NCI-H82 (cell line): ENCODE data around the gene MAML2.

Experiments used
- DNase-seq: peaks from one replicate; lab custom pipeline; 2025; lab: John Stamatoyannopoulos, UW

The MAML2 gene

DNA sequence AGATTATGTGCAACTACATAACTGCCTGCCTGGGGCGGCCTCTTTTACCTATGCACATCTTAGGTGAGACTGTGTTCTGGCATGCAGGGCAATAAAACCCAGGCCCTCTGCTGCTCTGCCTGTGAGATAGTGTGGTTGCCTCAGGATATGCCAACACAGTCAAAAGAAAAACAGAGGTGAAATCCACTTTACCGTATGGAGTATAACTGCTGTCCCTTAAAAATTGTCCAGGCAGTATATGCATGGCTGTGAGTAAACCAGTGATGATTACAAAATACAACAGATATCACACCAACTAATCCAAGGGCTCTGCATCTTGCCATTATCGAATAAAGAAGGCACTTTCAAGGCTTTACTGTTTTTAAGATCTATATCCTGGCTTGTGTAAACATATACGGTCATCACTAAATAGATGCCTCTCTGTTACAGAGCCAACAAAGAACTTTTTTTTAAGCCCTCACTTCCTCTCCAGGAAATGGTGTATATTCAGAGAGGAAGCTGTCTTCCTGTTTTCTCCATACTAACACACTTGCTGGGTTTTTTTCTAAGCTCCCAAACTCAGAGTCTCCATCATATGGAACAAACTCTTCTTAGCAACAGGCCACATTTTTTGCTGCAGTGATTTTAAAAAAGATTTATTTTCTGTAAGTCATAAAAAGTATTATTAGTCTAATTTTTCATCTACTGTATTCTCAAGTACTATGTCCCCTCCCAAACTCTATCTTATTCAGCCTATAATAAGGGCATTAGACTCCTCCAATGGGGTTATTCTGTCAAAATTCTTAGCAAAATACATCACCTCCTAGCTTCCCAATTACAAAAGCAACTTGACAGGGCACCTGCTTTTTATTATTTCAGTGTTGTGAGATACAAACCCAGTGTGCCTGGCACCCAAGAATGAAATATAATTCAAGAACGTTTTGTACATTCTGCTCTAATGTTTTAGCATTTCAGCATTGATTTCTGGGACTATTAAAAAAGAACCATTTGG lies 135.2 kb downstream of the MAML2 start:
- DNase-seq = peak; percentile 23

DNA sequence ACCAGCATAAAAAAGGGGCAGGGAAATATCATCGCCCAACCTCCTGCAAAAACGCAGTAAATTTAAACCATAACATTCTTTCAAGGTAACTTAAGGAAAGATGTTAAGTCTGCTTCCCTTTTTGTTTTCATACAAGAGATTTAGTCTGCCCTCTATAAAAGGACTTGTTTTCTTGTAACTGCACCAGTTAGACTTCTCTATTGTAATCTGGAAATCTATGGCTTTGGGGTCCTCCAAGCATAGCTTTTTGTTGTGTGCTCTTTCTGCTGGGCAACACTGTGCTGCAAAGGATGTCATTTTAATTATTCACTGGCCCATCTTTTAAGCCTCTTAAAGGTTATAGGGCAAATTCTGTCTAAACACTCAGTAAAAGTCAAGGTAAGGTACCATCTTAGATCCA lies 136.0 kb downstream of the MAML2 start:
- no peak for DNase-seq

DNA sequence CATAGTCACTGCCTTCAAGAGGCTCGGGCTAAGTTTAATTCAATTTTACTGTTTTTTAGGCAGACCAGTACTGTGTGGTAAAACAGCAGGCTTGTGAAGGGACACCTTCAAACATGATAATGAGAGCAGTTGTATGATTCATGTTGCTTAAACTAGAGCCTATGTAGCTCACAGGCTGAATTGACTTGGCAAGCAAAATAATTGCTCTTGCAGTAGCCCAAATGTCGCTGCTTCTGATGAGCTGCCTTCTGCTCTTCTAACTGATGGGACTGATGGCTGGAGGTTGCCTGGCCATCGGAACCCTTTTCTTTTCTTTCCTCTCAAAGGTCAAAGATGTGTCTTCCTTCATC lies 137.6 kb downstream of the MAML2 start:
- DNase-seq = no peak

DNA sequence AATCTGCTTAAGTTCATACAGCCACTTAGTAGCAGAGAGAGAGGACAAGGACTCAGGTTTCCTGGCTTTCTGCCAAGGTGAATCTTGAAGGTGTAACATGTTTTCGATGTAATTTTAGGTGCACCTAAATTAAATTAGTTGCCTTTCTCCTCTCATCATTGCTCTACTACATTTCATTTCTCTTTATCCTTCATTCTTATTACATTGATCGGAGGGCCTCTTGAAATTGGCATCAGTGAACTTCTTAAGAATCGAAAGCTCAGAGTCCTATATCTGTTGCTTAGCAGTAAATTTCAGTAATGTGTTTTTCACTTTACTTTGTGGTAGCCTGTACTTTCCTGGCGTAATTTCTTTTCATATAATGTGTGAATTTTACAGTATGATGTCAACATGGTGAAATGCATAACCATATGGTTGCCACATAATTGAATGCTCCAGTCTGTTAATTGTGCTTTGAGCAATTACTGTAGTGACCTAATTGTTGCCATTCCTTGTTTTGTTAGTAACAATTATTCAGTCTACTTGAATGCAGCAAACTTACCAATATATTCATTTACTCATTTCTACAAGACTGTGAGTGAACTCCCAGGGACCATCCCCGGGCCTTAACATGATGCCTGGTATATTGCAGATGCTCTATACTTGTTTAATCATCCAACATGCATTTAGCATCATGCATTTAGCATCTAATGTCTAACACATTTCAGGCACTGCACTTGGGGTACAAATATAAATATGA lies 138.1 kb downstream of the MAML2 start:
- peak; percentile 65 for DNase-seq

DNA sequence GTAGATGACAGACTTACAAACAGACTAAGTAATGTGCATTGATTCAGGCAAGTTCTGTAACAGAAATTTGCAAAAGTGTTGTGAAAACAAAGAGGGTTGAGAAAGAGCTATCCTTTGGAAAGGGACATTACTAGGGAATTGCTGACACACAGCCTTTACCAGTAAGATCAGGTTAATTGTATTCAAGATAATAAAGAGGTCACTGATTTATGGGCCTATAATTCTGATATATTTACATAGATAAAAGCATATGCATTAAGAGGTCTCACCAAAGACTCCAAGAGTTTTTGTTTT lies 138.7 kb downstream of the MAML2 start:
- DNase-seq = no peak

DNA sequence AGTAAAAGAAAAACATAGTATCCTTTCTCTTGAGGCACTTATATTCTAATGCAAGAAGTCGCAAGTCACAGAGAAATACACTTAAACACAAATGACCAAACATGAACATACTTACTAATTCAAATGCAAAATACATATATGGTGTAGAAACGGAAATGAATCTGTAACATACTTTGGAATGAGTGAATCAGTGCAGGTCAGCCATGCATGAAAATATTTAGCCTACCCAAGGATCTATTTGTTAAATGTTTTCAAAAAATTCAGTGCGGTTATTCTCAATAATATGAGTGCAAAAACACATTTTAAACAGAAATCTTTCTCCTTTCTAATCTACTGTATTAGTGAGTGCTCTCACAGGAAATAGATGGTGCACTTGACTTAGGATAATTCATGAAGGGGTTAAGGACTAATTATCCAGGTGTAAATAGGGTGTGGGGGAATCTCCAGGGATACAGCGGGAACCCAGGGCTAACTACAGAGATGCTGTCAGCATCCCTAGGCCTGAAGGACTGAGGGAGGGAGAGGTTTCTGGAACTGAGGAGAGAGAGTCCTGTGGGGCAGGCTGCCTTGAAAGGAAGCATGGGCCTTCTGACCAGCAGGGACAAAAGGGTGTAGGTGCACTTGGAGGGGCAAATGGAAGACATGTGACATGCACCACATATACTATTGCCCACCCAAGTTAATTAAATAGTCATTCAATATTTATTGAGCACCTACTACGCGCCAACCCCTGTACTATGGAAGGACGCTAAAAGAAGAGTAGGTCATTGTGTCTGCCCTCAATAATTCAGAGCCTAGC lies 139.2 kb downstream of the MAML2 start:
- DNase-seq = no peak

DNA sequence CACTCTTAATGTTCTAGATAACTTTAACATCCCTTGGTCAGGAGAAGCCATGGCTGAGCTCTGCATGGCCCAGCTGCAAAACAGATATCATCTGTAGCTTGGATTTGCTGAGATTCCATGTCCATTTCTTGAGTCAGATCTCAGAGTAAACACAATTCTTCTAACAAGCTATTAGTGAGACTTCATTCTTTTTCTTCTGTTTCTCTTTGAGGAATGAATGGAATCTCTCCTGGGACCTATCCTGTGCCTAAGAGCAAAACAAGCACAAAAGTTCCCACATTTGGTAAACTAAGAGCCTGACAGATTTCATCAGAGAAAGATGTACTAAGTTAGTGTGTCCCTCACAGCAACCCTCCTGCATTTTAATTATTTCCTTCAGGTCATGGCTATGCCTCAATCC lies 142.8 kb downstream of the MAML2 start:
- no peak for DNase-seq

DNA sequence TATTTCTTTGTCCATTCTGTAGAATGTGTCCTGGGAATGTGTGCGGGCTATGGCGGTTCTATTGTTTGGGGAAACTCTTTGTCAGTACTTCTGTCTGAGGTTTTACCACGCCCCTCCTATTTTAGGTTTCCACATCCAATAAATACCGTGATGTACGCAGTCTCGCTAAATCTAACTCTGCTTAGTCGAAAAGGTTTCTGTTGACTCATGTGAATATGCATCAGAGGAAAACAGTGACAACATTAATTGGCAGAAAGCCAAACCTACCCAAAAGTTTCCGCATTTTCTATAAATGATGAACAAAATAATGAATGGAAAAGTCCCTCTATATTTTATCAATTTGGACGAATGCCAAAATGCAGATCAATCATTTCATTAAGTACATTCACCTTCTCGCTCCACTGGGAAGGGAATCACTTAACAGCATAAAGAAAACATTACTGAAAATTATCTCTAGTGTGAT lies 143.4 kb downstream of the MAML2 start:
- no peak for DNase-seq

DNA sequence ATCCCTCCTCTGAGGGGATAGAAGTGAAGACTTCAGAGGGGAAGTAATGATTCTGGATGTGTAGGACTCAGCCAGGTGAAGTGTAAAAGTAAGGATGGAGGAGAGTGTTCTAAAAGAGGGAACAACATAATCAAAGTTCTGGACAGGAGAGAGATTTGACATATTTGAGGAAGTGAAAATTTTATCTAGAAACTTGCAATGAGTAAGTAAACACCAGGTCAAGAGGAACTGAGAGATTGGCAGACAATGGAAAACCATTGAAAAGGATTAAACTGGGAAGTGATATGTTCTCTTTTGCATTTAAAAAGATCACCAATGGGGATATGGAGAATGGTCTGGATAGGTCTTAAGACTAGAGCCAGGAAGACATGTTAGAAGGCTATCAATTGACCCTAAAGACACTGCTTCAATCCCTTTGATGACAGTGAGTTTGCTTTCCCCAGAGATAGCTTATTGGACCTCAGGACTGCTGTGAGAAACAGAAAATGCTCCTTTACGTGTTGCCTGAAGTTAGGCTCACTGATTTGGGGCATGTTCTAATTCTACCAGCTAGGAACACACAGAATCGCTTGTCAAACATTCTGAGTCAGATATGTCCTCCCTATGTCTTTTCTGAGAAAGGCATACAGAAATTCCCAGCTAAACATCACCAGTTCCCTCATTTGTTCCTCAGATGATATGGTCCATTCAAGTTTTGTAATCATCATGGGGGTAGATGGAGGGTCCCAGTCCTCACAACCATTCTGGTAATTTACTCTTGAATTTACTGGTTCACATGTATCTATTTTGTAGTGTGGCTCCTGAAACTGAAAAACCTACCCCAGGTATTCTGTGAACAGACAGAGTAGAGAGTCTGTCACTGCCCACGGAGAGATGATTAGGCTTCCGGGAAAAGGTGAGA lies 144.9 kb downstream of the MAML2 start:
- DNase-seq = no peak

DNA sequence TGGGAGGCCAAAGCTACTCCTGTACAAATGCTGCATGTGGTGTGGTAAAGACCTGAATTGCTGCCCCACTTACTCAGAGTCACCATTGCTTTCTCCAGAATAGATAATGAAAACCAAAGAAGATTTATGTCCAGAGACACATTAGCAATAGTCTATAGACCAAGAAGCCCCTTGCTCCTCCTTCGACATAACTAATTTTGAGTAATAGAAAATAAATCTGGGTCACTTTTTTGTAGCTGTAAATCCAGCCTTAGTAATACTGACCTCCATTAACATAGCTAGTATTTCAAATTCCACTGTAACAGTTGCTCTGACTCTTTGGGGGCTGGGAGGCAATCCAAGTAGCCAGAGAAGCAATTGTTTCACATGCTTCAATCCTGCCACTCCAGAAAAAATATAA lies 145.9 kb downstream of the MAML2 start:
- no peak for DNase-seq

DNA sequence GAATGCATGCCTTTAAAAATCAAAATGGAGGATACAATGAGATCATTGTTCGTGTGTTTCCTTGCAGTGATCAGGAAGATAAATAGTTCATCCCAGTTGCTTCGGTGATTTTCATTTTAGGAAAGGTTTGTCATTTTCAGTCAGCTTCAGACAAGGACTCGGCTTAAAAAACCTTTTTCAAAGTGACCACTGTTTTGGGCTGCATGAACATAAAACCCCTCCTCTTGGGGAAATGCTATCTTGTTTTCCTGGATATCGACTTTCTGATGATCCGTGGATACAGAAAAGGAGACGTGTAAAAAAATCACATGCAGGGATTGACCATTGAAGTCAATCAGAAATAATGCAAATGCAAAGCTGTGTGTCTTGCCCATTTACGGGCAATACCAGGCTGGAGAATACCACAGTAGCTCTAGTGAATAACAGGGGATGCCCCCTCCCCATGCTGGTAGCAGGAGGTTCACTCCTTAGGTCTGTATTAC lies 146.8 kb downstream of the MAML2 start:
- DNase-seq = no peak

DNA sequence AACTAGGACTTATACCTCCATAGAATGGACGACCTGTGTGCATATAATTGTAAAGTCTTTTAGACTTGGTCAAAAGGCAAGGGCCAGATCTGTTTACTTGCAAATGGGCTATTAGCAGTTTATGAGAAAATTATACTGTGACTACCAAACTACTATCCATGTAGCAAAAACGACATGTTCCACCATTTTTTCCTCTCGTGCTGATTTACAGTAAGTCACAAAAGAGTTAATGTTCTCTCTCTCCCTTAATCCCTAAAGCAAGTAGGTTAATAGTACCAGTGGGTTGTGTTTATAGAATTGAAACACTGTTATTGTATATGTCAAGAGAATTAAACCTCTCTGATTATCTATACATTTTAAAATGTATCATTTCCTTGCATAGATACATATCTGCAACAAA lies 147.3 kb downstream of the MAML2 start:
- no peak for DNase-seq

DNA sequence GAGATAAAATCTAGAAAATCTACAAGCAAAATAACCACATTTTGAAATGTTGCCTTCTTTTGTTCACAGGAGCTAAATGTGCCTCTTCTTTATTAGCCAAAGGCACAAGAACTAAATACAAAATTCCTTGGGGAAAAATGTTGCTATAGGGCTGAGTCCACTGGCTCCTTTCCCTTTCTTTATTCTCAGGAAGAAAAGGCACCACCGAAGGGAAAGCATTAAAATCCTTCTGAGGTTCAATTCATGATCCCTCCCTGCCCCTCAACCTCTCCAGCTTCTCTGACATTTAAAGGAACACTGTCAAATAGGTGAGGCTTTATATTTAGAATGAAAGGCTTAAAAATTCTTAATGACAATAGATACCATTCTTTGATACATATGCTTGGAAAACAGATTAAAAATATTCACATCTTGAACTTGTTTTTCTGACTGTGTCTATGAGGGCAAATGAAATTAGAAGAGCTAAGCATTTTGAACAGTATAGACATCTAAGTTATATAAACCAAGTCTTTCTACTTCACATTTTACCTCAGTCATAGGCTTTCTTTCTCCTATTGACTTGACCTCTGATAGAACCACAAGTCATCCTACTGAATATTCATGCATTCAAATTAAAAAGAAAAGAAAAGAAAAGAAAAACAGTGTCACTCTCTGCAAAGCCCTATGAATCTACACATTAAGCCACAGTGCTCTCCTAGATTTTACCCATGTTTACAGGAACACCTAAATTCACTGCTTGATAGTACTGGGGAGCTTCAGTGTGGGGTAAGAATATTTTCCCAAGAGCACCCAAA lies 148.2 kb downstream of the MAML2 start:
- no peak for DNase-seq

DNA sequence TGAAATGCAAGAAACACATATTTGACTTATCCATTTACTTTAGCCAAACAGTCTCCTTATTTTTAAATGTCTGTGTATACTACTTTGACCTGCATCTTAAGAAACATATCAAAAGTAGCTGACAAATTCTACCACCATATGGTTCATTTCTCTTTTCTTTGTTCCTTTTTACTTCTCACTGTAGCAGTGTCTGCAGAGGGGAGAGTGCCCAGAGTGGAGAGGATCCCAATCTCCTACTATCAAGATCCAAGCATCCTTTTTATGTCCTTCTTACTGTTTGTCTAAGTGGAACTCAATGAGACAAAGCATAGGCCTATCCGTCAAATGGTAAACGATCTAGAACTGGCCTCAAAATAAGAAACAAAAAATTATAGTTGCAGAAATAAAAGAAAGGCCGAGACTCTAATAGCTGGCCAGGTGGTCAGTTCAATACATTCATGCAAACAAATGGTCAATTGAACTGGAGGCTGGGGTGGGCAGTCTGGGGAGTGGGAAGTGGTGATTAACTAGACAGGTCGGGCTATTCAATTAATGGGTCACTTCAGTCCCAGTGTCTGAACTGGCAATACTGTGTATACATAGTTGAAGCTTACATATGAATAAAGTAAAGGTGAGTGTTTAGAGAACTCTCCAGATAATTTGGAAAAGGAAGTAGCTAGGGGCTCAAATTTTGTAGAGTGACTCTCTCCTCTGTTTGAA lies 149.1 kb downstream of the MAML2 start:
- DNase-seq = no peak

DNA sequence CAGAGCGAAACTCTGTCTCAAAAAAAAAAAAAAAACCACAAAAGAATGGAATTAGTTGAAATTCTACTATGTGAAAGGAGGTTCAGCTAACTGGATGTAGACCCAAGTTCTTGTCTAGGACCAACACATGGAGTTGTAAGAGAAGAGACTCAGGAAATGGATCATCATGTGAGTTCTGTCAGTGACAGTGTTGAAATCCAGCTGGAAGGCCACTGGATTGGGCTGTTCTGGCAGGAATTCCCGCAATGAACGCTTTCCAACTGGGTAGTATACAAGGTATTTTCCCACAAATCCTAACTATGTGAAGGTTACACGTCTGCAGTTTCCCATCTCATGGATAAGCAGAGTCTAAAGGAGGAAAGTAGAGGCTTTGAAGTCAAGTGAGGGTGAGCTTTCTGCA lies 151.2 kb downstream of the MAML2 start:
- no peak for DNase-seq

DNA sequence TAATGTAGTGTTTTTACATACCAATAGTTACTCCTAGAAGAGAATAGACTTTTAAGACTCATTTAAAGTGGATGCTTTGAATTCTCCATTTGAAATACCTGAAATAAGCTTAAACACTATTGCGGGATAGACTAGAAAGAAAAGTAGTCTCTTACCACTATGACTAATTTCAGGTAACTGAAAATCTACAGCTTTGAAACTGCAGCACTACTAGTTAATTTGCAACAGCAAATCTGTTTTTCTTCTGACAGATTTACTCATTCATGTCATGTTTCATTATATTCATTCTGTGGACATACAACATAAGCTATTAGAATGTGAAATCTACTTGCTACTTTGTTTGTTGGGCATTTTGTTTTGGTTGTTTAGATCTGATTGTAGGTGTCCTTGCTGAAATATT lies 153.6 kb downstream of the MAML2 start:
- DNase-seq = no peak

DNA sequence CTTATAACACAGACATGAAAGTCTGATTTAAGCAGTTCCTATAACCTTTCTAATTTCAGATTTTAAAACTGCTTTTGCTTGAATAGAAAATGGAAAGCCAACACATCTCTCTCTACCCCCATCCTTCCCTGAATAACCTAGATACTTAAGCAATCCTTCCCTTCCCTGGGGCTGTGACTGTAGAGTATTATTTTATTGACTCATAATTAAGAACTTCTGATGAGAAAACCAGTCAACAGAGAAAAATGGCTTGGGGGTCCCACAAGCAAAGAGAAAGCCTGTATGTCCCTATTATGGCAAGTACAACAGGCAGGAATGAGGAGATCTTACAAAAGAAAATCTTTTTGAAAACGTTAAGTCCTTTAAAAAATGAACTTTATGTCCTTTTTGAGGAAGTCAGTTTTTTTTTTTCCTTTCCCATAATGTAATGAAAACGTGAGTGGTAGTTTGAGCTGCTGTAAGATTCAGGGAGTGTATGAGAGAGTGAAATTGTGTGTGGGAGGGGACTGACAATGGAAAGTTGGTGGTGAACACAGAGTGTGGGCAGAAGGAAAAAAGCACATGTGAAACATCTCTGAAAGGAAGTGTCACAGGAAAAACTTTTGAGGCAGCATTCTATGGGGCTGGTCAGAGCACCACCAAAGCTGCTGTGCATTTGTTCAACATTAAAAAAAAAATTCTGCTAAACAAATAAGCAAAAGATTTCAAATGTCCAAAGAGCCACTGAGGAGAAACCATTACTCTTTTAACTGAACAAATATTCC lies 154.6 kb downstream of the MAML2 start:
- DNase-seq = no peak

DNA sequence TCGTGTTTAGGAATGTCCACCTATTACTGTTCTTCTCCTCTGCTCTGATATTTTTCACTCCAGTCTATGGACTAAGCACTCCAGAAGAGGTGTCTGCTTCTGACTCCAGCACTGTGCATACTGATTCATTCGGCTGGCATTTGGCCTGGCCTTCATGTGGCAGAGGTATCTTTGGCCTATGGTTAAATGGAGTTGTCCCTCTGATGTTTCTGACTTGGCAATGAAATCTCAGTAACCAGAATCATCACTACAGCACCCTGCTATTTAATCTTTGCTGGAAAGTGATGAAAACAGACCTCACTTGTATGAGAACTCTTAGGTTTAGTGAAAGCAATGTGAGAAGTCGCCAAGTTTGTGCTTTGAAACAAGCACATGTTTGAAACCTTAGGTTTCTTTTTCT lies 155.2 kb downstream of the MAML2 start:
- no peak for DNase-seq

DNA sequence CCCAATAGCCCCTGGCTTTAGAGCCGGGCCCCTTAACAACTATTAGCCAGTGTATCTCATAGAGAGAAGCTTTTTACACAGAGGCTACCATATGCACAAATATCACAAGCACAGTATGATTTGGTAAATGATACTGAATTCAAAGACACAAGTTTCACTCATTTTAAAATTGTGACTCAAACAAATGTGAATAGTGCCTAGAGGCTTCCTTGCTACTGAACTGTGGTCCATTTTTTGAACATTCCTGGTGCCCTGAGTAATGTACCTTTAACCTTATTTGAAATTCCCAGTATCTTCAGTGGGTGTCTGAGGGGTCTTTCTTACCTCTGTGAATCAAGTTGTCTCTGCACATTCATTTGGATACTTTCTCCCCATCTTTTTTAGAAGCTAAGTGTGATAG lies 156.2 kb downstream of the MAML2 start:
- no peak for DNase-seq
